DND-41 (cell line): ENCODE data around the gene SPPL2B.

Source experiments
- ATAC-seq: fragments of 200-7000 bp; cut with Tn5 transposase; 3 replicates; pipeline ENCODE4 v1.9.1; 2021; ENCODE audit warnings: low read depth; ENCODE audit not compliant: insufficient read depth
- DNase-seq: peaks from one replicate; pipeline ENCODE4 v3.0.0-alpha.2; 2020
- H2AFZ ChIP-seq: 2 replicates; pipeline ENCODE4 v1.6.0; 2012; ENCODE audit warnings: low read depth, low read length
- H3K27ac ChIP-seq: 2 replicates; pipeline ENCODE4 v1.5.1; 2012; ENCODE audit warnings: low read length, inconsistent platforms
- H3K27me3 ChIP-seq: fragments of 200-600 bp; sonication (generic); 2 replicates; pipeline ENCODE4 v1.6.0; 2012; ENCODE audit warnings: low read length, mild to moderate bottlenecking, inconsistent platforms; ENCODE audit not compliant: insufficient read depth, poor library complexity
- H3K36me3 ChIP-seq: 2 replicates; pipeline ENCODE4 v1.5.1; 2012; ENCODE audit warnings: low read length, inconsistent platforms; ENCODE audit not compliant: insufficient read depth
- H3K4me1 ChIP-seq: 2 replicates; pipeline ENCODE4 v1.5.1; 2012; ENCODE audit warnings: mild to moderate bottlenecking, low read length; ENCODE audit not compliant: insufficient read depth
- H3K4me2 ChIP-seq: 2 replicates; pipeline ENCODE4 v1.6.0; 2012; ENCODE audit warnings: mild to moderate bottlenecking, moderate library complexity, low read length, inconsistent platforms; ENCODE audit not compliant: insufficient read depth
- H3K4me3 ChIP-seq, 2 experiments: fragments of 200-600 bp in 1 of 2; shearing (Covaris generic) in 1 of 2; 2 replicates each; pipeline ENCODE4 v1.5.1; 2012 to 2016; ENCODE audit warnings: inconsistent platforms in 2 of 2, low read length in 2 of 2, mild to moderate bottlenecking in 2 of 2, low read depth in 1 of 2, moderate library complexity in 1 of 2
- H3K79me2 ChIP-seq: 2 replicates; pipeline ENCODE4 v1.6.0; 2012; ENCODE audit warnings: low read length, inconsistent platforms; ENCODE audit not compliant: insufficient read depth
- H3K9ac ChIP-seq: 2 replicates; pipeline ENCODE4 v1.6.0; 2012; ENCODE audit warnings: low read depth, mild to moderate bottlenecking, inconsistent platforms, low read length, moderate library complexity
- H3K9me3 ChIP-seq: 2 replicates; pipeline ENCODE4 v1.5.1; 2012; ENCODE audit warnings: low read length, moderate library complexity, mild to moderate bottlenecking, inconsistent platforms; ENCODE audit not compliant: insufficient read depth, severe bottlenecking
- H4K20me1 ChIP-seq: 2 replicates; pipeline ENCODE4 v1.6.0; 2012; ENCODE audit warnings: low read length; ENCODE audit not compliant: insufficient read depth
- EZH2 ChIP-seq: IDR thresholded peaks from 3 replicates; pipeline ENCODE4 v1.6.1; 2012; ENCODE audit warnings: borderline replicate concordance, low read depth, mild to moderate bottlenecking, moderate library complexity, low read length, inconsistent platforms; ENCODE audit not compliant: severe bottlenecking
- TF ChIP-seq, protein P1 (sequence below): IDR thresholded peaks from 2 replicates; pipeline ENCODE4 v1.5.1; 2012; ENCODE audit warnings: borderline replicate concordance, low read length, moderate library complexity, mild to moderate bottlenecking; ENCODE audit not compliant: poor library complexity, severe bottlenecking; ENCODE audit errors: extremely low read depth

Gene SPPL2B

DNA sequence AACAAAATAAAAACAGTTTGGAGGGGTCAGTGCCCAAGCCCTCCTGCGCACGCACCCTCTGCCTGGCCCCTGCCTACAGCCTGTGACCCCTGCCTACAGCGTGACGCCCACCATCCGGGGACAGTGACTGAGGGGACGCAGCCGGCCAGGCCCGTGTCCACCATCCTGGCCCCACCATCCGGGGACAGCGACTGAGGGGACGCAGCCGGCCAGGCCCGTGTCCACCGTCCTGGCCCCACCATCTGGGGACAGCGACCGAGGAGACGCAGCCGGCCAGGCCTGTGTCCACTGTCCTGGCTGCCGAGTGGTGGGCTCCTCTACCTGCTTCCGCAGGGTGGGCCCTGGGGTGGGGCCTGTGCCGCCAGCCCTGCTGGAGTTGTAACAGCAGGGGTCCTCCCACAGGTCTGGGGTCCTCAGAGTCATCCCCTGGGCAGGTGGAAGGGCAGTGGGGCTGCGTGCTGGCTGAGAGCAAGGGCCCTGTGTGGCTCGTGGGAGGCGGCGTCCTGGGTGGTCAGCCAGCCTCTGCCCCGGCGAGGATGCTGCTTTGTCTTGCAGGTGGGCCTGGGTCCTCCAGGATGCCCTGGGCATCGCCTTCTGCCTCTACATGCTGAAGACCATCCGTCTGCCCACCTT is 14.3 kb downstream of the SPPL2B start:
- Histone ChIP-seq H3K9ac (no peak overlapping the region), H4K20me1 (peaks cover 32% of the 10 kb centered on the region)

DNA sequence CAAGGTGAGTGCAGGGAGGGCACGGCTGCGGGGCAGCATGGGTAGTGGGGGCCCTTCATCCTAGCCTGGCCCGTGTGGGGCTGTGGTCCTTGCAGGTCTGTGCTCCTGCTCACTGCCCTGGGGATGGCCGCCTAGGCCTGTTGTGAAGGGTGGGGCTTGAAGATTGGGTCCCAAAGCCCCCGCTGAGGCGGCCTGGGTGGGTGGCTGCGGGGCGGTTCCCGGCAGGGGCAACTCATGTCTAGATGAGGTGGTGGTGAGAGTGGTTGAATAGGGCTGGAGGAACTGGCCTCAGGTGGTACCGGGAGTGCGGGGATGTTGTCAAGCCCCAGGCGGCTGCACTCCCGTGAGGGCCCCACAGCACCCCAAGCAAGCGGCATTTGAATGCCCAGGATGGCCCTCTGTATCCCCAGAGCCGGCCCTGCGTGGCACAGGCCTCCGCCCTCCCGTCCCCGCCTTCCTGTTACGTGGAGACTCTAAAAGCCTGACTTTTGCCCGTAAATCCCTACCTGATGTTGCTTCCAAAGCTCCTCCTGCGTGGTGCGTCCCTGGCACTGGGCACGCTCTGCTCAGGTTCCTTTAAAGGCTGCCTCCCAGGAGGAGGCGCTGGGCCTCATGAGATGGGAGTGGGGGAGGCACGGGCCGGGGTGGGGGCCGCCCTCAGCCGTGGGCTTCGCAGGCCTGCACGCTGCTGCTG is 15.0 kb downstream of the SPPL2B start:
- peaks cover 25% of the 10 kb centered on the region for H4K20me1 ChIP-seq
- peaks cover 78% of the 10 kb centered on the region for H3K36me3 ChIP-seq
- no peak overlapping the region for H3K27ac ChIP-seq
- no peak overlapping the region for H3K4me3 ChIP-seq
- ATAC-seq: no peak
- DNase-seq: no peak
- H3K27me3 ChIP-seq: no peaks in the 10 kb centered on the region
- no peaks in the 10 kb centered on the region for H3K9me3 ChIP-seq
- no peak overlapping the region for H3K4me2 ChIP-seq
- H3K4me1 ChIP-seq: no peaks in the 10 kb centered on the region
- H3K79me2 ChIP-seq: peaks cover 9% of the 10 kb centered on the region
- TF ChIP-seq, protein P1, sequence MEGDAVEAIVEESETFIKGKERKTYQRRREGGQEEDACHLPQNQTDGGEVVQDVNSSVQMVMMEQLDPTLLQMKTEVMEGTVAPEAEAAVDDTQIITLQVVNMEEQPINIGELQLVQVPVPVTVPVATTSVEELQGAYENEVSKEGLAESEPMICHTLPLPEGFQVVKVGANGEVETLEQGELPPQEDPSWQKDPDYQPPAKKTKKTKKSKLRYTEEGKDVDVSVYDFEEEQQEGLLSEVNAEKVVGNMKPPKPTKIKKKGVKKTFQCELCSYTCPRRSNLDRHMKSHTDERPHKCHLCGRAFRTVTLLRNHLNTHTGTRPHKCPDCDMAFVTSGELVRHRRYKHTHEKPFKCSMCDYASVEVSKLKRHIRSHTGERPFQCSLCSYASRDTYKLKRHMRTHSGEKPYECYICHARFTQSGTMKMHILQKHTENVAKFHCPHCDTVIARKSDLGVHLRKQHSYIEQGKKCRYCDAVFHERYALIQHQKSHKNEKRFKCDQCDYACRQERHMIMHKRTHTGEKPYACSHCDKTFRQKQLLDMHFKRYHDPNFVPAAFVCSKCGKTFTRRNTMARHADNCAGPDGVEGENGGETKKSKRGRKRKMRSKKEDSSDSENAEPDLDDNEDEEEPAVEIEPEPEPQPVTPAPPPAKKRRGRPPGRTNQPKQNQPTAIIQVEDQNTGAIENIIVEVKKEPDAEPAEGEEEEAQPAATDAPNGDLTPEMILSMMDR: no peak
- no peak for TF ChIP-seq EZH2
- no peak overlapping the region for H2AFZ ChIP-seq
- H3K9ac ChIP-seq: no peak overlapping the region

More for the DNA sequence above, 14.3 kb downstream of the SPPL2B start:
- TF ChIP-seq, protein P1: no peak
- TF ChIP-seq EZH2: no peak
- Histone ChIP-seq H3K9me3 (no peaks in the 10 kb centered on the region), H3K36me3 (peaks cover 81% of the 10 kb centered on the region), H3K27me3 (no peaks in the 10 kb centered on the region), H3K4me1 (no peaks in the 10 kb centered on the region), H2AFZ (no peak overlapping the region), H3K4me2 (no peak overlapping the region), H3K79me2 (peaks cover 16% of the 10 kb centered on the region), H3K27ac (no peak overlapping the region), H3K4me3 (no peak overlapping the region)
- DNase-seq (no peak), ATAC-seq (no peak)

DNA sequence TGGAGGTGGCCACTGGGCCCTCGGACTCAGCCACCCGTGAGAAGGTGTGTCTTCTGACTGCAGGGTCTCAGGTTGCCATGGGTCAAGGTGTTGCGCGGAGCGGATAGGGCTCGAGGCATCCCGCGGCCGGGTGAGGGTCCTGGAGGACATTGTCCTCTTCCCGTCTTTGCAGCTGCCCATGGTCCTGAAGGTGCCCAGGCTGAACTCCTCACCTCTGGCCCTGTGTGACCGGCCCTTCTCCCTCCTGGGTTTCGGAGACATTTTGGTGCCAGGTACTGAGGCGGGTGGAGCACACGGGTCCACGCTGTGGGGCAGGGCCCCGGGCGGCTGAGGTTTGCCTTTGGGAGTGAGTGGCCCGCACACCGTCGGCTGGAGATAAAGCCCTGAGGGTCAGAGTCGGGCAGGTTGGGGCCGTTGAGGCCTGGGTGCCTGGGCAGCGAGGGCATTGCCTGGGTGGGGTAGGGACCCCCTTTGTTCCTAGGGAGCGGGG is 15.9 kb downstream of the SPPL2B start:
- no peaks in the 10 kb centered on the region for H3K4me1 ChIP-seq
- no peak overlapping the region for H3K4me3 ChIP-seq
- peaks cover 74% of the 10 kb centered on the region for H3K36me3 ChIP-seq
- H2AFZ ChIP-seq: no peak overlapping the region
- H3K4me2 ChIP-seq: no peak overlapping the region
- H3K27me3 ChIP-seq: no peaks in the 10 kb centered on the region
- no peak for DNase-seq
- H3K9ac ChIP-seq: no peak overlapping the region
- no peak for TF ChIP-seq EZH2
- TF ChIP-seq, protein P1: no peak
- no peak overlapping the region for H3K27ac ChIP-seq
- H3K79me2 ChIP-seq: no peaks in the 10 kb centered on the region
- no peaks in the 10 kb centered on the region for H3K9me3 ChIP-seq
- ATAC-seq: no peak
- peaks cover 15% of the 10 kb centered on the region for H4K20me1 ChIP-seq
